GM10248 (cell line): ENCODE measurements around the gene POFUT1.

Source experiments
- CTCF ChIA-PET: fragments of 300-600 bp; sonication (Branson Sonifier 250); formaldehyde crosslinking; extraction: SDS; loops from one replicate; lab custom pipeline; 2021; ENCODE audit warnings: antibody characterized with exemption; lab: Yijun Ruan, JAX
- POLR2A ChIA-PET: fragments of 350-650 bp; sonication (Branson Sonifier 250); formaldehyde crosslinking; extraction: SDS; loops from one replicate; lab custom pipeline; 2020; ENCODE audit warnings: antibody characterized with exemption; lab: Yijun Ruan, JAX
- DNase-seq: peaks from one replicate; pipeline ENCODE4 v3.0.0; 2012; ENCODE audit errors: extremely low spot score
- TF ChIP-seq, protein P1 (sequence below): IDR thresholded peaks from 2 replicates; pipeline ENCODE4 v1.5.1; 2012; ENCODE audit warnings: mild to moderate bottlenecking, low read depth; ENCODE audit errors: extremely low read depth, missing control alignments, control extremely low read depth

POFUT1 gene

DNA sequence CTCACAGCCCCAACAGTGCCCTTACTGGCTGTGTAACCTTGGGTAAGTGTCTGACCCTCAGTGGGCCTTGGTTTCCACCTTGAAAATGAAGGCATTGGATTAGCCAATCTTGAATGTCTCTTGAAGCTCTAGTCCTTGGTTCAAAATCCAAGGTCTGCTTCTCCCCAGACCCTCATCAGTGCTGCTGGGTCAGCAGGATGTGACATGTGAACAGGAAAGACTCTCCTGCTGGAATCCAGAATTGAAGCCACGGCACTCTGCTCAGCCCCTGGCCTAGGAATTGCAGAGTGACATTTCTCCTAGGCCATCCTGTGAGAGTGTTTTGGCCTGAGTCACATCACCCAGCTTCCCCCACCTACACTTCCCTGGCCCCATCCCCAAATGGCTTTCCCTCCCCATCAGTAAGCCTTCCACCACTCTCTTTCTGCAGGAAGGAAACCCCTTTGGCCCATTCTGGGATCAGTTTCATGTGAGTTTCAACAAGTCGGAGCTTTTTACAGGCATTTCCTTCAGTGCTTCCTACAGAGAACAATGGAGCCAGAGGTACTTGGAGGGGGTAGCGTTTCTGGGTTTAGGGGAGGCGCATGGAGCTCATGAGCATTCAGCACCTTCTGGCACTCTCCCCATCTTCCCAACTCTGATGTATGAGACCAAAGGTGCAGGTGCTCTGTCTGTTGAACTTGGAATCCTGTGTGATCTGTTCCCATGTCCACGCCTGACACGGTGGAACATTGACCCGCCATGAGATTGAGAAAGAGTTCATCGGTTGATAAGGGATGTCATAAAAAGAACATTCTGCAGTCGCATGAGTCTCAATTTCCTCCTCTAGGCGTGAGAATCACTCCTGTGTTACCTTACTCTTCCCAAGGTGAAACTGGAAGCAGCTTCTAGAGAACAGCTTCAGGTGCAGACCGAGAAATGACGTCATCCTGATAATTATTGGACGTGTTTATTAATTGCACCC is 8.8 kb downstream of the POFUT1 start:
- POLR2A ChIA-PET = no interaction called here
- TF ChIP-seq, protein P1, sequence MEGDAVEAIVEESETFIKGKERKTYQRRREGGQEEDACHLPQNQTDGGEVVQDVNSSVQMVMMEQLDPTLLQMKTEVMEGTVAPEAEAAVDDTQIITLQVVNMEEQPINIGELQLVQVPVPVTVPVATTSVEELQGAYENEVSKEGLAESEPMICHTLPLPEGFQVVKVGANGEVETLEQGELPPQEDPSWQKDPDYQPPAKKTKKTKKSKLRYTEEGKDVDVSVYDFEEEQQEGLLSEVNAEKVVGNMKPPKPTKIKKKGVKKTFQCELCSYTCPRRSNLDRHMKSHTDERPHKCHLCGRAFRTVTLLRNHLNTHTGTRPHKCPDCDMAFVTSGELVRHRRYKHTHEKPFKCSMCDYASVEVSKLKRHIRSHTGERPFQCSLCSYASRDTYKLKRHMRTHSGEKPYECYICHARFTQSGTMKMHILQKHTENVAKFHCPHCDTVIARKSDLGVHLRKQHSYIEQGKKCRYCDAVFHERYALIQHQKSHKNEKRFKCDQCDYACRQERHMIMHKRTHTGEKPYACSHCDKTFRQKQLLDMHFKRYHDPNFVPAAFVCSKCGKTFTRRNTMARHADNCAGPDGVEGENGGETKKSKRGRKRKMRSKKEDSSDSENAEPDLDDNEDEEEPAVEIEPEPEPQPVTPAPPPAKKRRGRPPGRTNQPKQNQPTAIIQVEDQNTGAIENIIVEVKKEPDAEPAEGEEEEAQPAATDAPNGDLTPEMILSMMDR = no peak
- no peak for DNase-seq
- CTCF ChIA-PET = interaction anchor here (1.3 to 1.8 kb wide), 2 partner anchors 9 to 13 kb away, joined by 3 to 4 read pairs; no protein-coding TSS in a partner anchor

DNA sequence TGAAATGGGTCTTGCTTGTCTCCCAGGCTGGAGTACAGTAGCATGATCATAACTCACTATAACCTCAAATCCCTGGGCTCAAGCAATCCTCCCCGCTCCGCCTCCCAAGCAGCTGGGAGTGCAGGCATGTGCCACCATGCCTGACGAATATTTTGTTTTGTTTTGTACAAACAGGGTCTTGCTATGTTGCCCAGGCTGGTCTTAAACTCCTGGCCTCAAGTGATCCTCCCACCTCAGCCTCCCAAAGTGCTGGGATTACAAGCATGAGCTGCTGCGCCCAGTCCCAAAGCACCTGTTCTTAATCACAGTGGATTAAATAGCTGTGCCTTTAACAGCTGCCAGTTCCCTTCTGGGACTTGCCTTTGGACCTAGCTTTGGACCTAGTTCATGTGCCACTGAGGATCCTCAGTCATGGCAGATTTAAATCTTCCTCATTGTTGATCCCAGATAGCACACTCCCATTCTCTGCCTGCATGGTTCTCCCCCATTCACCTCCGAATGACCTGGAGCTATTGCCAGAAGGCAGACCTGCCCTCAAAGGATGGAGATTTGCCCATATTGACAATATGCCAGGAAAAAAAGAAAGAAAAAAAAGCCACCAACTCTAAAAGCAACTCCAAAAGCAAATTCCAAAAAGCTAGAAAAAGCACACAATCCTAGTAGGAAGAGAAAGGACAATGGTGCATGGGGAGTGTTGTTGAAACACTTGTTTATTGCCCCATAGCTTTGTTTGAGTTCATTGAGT is 10.6 kb downstream of the POFUT1 start:
- ChIA-PET POLR2A (no interaction called here), CTCF (interaction anchor here (1.6 kb wide), 1 partner anchor 15 kb away, joined by 3 read pairs; no protein-coding TSS in a partner anchor)
- TF ChIP-seq, protein P1 = no peak
- DNase-seq = no peak

DNA sequence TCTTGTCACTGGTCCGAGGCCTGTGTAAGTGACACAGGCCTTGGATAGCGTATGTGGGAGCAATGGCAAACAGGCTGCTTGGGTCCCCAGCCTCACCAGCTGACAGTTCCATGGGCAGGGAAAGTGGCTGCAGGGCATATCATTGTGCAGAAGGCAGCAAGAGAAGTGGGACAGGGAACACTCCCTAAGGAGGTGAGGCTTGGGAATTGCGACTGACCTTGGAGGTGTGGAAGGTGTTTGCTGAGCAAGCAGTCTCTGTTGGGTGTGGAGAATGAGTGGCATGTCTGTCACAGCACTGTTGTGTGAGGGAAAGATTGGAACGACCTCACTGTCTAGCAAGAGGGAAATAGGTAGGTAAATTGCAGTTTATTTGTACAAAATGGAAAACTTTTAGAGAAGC is 16.8 kb downstream of the POFUT1 start:
- ChIA-PET POLR2A (no interaction called here), CTCF (interaction anchor here (0.8 to 1.0 kb wide), 2 partner anchors 8 to 10 kb away, joined by 3 to 4 read pairs; no protein-coding TSS in a partner anchor)
- no peak for DNase-seq

DNA sequence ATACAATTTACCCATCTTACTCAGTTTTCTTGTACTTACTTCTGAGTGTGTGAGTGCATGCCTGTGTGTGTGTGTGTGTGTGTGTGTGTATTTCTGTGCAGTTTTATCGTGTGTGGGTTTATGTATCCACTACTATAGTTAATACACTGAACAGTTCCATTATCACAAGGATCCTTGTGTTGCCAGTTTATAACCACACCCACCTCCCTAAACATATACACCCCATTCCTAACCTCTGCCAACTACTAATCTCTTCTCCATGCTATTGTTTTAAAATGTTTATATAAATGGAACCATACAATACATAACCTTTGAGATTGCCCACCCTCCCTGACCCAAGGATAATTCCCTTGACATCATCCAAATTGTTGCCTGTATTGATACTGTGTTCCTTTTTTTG is 18.7 kb downstream of the POFUT1 start:
- TF ChIP-seq, protein P1 = no peak
- ChIA-PET CTCF (no interaction called here), POLR2A (no interaction called here)
- no peak for DNase-seq

More for the DNA sequence above, 16.8 kb downstream of the POFUT1 start:
- TF ChIP-seq, protein P1 = no peak

DNA sequence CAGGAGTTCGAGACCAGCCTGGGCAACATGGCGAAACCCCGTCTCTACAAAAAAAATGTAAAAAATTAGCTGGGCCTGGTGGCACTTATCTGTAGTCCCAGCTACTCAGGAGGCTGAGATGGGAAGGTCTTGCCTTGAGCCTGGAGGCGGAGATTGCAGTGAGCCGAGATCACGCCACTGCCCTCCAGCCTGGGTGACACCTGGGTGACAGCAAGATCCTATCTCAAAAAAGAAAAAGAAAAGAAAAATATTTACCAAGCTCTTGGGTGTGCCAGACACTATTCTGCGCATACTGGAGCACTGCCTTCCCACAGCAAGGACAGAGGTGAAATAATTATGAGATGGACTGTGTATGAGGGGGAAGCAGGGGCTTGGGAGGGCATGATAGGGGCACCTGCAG is 19.6 kb downstream of the POFUT1 start:
- no peak for DNase-seq
- POLR2A ChIA-PET = no interaction called here
- CTCF ChIA-PET = no interaction called here
- TF ChIP-seq, protein P1 = no peak
